ENCODE data around the gene TEX36. TPM values are rescaled to one million over a fixed set of nuclear protein-coding genes. Genes with fewer than 3 reads are reported as not detected.

TEX36 gene
- total RNA-seq, 1 experiment from 2014 or later = not detected

DNA sequence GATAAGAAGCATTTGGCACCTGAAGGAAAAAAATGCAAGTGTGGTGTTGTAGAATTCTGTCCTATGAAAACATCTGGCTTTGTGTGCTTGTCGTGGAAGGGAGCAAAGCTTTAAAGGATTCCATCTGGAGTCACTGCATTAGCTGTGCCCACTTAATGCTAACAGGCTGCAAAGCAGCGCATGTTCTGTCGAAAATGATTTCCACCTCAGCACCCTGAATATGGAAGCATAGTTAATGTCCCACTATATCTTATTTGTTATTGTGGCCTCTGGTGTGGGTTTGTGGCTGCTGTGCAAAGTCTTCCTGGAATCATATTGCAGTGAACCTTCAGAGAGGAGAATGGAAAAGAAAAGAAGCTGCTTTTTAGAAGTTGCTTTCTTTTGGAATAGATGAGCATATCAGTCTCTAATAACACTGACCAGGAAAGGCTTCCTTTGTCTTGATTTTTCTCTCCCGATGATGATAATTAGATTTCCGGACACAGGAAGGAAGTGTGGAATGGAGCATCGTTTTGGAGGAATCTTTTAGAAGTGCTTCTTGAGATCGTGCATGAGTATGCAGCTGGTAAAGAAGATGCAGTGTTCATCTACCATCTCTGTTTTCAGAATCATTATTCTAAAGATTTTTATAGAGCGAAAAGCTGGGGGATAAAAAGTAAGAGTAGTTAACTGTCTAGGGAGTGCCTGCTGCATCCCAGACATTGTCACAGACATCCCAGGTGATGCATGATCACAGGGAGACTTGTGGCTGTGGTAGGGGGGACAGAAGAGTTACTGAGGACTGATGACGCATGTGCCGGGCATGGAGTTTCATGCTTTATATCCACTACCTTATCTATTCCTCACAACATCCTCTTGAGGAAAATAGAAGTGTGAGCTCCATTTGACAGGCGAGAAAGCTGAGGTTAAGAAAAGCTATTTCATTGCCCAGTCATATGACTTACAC, 54.6 kb downstream of the TEX36 start:
- H3K4me3 Mint-ChIP-seq (ENCODE audit: unreplicated experiment) = no peak overlapping the region
- ChIA-PET CTCF (interaction anchor here (0.7 to 3.9 kb wide), 16 partner anchors 8 to 636 kb away, joined by 3 to 16 read pairs (median 4); no protein-coding TSS in a partner anchor), POLR2A (interaction anchor here (0.5 to 2.1 kb wide), 3 partner anchors 174 to 586 kb away, joined by 3 to 5 read pairs (median 3); no protein-coding TSS in a partner anchor)
- DNase-seq (ENCODE audit: unreplicated experiment) = no peak
- BruUV-seq (replicated peaks) = no TSS peak
- TF ChIP-seq, protein P1, sequence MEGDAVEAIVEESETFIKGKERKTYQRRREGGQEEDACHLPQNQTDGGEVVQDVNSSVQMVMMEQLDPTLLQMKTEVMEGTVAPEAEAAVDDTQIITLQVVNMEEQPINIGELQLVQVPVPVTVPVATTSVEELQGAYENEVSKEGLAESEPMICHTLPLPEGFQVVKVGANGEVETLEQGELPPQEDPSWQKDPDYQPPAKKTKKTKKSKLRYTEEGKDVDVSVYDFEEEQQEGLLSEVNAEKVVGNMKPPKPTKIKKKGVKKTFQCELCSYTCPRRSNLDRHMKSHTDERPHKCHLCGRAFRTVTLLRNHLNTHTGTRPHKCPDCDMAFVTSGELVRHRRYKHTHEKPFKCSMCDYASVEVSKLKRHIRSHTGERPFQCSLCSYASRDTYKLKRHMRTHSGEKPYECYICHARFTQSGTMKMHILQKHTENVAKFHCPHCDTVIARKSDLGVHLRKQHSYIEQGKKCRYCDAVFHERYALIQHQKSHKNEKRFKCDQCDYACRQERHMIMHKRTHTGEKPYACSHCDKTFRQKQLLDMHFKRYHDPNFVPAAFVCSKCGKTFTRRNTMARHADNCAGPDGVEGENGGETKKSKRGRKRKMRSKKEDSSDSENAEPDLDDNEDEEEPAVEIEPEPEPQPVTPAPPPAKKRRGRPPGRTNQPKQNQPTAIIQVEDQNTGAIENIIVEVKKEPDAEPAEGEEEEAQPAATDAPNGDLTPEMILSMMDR (IDR thresholded peaks at IDR 0.05; ENCODE audit: unreplicated experiment) = no peak
- H3K27me3 Mint-ChIP-seq (ENCODE audit: insufficient read depth, unreplicated experiment) = peaks cover 56% of the 10 kb centered on the region
- H3K27ac Mint-ChIP-seq (ENCODE audit: low read depth, unreplicated experiment) = no peak overlapping the region
- no peaks in the 10 kb centered on the region for H3K4me1 Mint-ChIP-seq (ENCODE audit: insufficient read depth, unreplicated experiment)
- intact Hi-C loops (cut with micrococcal nuclease) = loop anchor here (1.0 to 5.0 kb wide), 3 partner anchors 467 to 636 kb away; no protein-coding TSS in a partner anchor
- H3K9me3 Mint-ChIP-seq (ENCODE audit: unreplicated experiment) = no peaks in the 10 kb centered on the region
- no peaks in the 10 kb centered on the region for H3K36me3 Mint-ChIP-seq (ENCODE audit: insufficient read depth, unreplicated experiment)

DNA sequence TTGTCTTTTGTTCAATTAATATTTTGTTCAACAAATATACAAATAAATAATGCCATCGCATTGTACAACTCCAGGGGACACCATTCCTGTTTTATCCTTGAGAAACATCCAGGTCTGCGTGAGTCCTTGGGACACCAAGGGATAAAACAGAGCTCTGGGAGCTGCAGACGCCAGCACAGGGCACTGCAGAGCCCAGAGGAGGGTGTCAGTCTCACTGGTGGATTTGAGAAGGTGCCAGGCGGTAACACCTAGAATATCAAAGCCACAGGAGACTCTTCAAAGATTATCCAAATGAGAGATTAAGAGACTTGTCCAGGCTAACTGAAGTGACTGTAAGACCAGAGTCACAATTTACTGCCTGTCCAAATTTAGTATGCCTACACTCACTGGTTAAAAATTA, 55.3 kb downstream of the TEX36 start:
- no peaks in the 10 kb centered on the region for H3K36me3 Mint-ChIP-seq (ENCODE audit: insufficient read depth, unreplicated experiment)
- H3K4me3 Mint-ChIP-seq (ENCODE audit: unreplicated experiment) = no peak overlapping the region
- peaks cover 49% of the 10 kb centered on the region for H3K27me3 Mint-ChIP-seq (ENCODE audit: insufficient read depth, unreplicated experiment)
- no TSS peak for BruUV-seq (replicated peaks)
- CTCF ChIA-PET = interaction anchor here (0.7 to 3.9 kb wide), 4 partner anchors 15 to 566 kb away, joined by 3 to 16 read pairs (median 4); no protein-coding TSS in a partner anchor
- TF ChIP-seq, protein P1 (IDR thresholded peaks at IDR 0.05; ENCODE audit: unreplicated experiment) = no peak
- no peak for DNase-seq (ENCODE audit: unreplicated experiment)
- intact Hi-C loops (cut with micrococcal nuclease) = loop anchor here (2.0 to 5.0 kb wide), 2 partner anchors 580 to 635 kb away; no protein-coding TSS in a partner anchor
- H3K4me1 Mint-ChIP-seq (ENCODE audit: insufficient read depth, unreplicated experiment) = no peaks in the 10 kb centered on the region
- H3K27ac Mint-ChIP-seq (ENCODE audit: low read depth, unreplicated experiment) = no peak overlapping the region
- POLR2A ChIA-PET = interaction anchor here (0.5 to 2.1 kb wide), 2 partner anchors 466 to 585 kb away, joined by 3 to 5 read pairs; no protein-coding TSS in a partner anchor
- H3K9me3 Mint-ChIP-seq (ENCODE audit: unreplicated experiment) = no peaks in the 10 kb centered on the region

DNA sequence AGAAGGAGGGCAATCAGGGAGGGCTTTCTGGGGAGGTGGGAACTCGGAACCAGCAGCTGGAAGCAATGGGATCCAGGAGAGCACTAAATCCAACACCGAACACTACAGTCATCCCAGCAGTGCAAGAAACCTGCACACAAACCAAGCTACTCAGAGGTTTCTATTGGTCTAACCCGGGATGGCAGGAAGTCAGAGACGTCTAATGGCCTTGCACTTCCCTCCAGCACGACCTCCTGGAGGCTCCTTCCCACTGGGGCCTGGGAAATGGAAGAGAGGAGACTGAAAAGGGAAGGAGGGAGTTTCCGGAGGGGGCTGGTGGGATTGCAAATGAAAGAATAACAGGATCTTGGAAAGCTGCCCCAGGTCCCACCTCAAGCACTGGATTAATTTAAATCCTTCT, 56.3 kb downstream of the TEX36 start:
- TF ChIP-seq, protein P1 (IDR thresholded peaks at IDR 0.05; ENCODE audit: unreplicated experiment) = no peak
- DNase-seq (ENCODE audit: unreplicated experiment) = no peak
- Mint-ChIP-seq H3K4me1 (ENCODE audit: insufficient read depth, unreplicated experiment) (no peaks in the 10 kb centered on the region), H3K27me3 (ENCODE audit: insufficient read depth, unreplicated experiment) (peaks cover 39% of the 10 kb centered on the region), H3K36me3 (ENCODE audit: insufficient read depth, unreplicated experiment) (no peaks in the 10 kb centered on the region), H3K27ac (ENCODE audit: low read depth, unreplicated experiment) (no peak overlapping the region), H3K9me3 (ENCODE audit: unreplicated experiment) (no peaks in the 10 kb centered on the region), H3K4me3 (ENCODE audit: unreplicated experiment) (no peak overlapping the region)
- BruUV-seq (replicated peaks) = no TSS peak
- ChIA-PET POLR2A (interaction anchor here (0.5 kb wide), 1 partner anchor 372 kb away, joined by 3 read pairs; no protein-coding TSS in a partner anchor), CTCF (no interaction called here)
- intact Hi-C loops (cut with micrococcal nuclease) = loop anchor here (5.0 kb wide), 1 partner anchor 579 kb away; no protein-coding TSS in a partner anchor

DNA sequence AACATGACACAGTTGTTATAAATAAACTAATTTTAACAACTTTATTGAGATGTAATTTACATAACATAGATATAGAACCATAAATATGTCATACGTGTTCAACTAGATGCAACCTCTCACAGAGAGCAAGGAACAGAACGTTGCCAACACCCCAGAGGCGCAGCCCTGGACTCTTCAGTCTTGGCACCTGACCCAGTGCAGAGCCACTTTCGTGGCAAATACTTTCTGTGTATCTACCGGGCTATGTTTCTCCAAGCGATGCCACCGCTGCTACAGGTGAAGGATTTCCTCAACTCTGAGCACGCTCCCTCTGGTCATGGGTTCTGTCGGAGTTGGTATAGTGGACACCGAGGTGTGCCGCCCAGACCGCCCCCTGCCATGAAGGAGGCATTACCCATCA, 57.4 kb downstream of the TEX36 start:
- no peak overlapping the region for H3K27ac Mint-ChIP-seq (ENCODE audit: low read depth, unreplicated experiment)
- POLR2A ChIA-PET = no interaction called here
- BruUV-seq (replicated peaks) = no TSS peak
- H3K36me3 Mint-ChIP-seq (ENCODE audit: insufficient read depth, unreplicated experiment) = no peaks in the 10 kb centered on the region
- no peak overlapping the region for H3K4me3 Mint-ChIP-seq (ENCODE audit: unreplicated experiment)
- CTCF ChIA-PET = no interaction called here
- H3K27me3 Mint-ChIP-seq (ENCODE audit: insufficient read depth, unreplicated experiment) = peaks cover 33% of the 10 kb centered on the region
- intact Hi-C loops (cut with micrococcal nuclease) = loop anchor here (5.0 kb wide), 1 partner anchor 578 kb away; no protein-coding TSS in a partner anchor
- H3K9me3 Mint-ChIP-seq (ENCODE audit: unreplicated experiment) = no peaks in the 10 kb centered on the region
- TF ChIP-seq, protein P1 (IDR thresholded peaks at IDR 0.05; ENCODE audit: unreplicated experiment) = no peak
- H3K4me1 Mint-ChIP-seq (ENCODE audit: insufficient read depth, unreplicated experiment) = no peaks in the 10 kb centered on the region
- DNase-seq (ENCODE audit: unreplicated experiment) = no peak

All from MCF 10A (cell line).